Left lobe of liver (tissue), 2 donors: ENCODE results near the gene PRR36. TPM values are rescaled to one million over a fixed set of nuclear protein-coding genes. Genes with fewer than 3 reads are reported as not detected.
"Not testable (repeated sequence)": the region's sequence is repeated elsewhere in the genome, so short reads cannot be mapped to it uniquely, and the experiment has no call there.

Source experiments
- ATAC-seq: fragments of 200-7000 bp; cut with Tn5 transposase; one replicate; pipeline ENCODE4 v1.9.1; 2020; ENCODE audit warnings: mild to moderate bottlenecking, moderate library complexity
- DNase-seq: peaks from one replicate; pipeline ENCODE4 v3.0.0-alpha.2; 2020; ENCODE audit warnings: low spot score
- total RNA-seq: library from RNA; stranded (reverse); gene quantifications from one replicate; pipeline ENCODE4 v1.2.1, GENCODE V29; 2021
- donor health status: DM: no; HTN: no; CAD: no; lungs with moderate emphysema.
- donor health status: DM: no; HTN: yes; CAD: no.

The PRR36 gene
- total RNA-seq, 1 donor from 2014 or later: 0.15 TPM

GRCh38 chr19:7900931-7901330 is 26.7 kb upstream of the PRR36 start:
- no peak for DNase-seq

GRCh38 chr19:7900401-7900870 is 26.2 kb upstream of the PRR36 start:
- ATAC-seq: no peak

More at GRCh38 chr19:7900931-7901330, 26.7 kb upstream of the PRR36 start:
- ATAC-seq: no peak

GRCh38 chr19:7899751-7900378 is 25.7 kb upstream of the PRR36 start:
- peak; percentile 46 for DNase-seq
- ATAC-seq: no peak

More at GRCh38 chr19:7900401-7900870, 26.2 kb upstream of the PRR36 start:
- peak; percentile 45 for DNase-seq

- ATAC-seq (no peak), DNase-seq (no peak)
These were observed 24.8 kb upstream of the PRR36 start for GRCh38 chr19:7898967-7899366.

GRCh38 chr19:7897292-7897691 is 23.1 kb upstream of the PRR36 start:
- DNase-seq: peak; percentile 81
- ATAC-seq: peak; percentile 87

- no peak for ATAC-seq
- no peak for DNase-seq
These were observed 21.4 kb upstream of the PRR36 start for GRCh38 chr19:7895565-7895964.

- ATAC-seq: no peak
- no peak for DNase-seq
These were observed 20.6 kb upstream of the PRR36 start for GRCh38 chr19:7894612-7895309.

GRCh38 chr19:7893362-7894101 is 19.3 kb upstream of the PRR36 start:
- DNase-seq, ATAC-seq: not testable (repeated sequence)

- ATAC-seq: peak; percentile 15
- DNase-seq: no peak
These were observed 14.6 kb upstream of the PRR36 start for GRCh38 chr19:7888826-7889217.

- peak; percentile 55 for DNase-seq
- ATAC-seq: peak; percentile 94
These were observed 14.1 kb upstream of the PRR36 start, which contains the start of gene LRRC8E for GRCh38 chr19:7888145-7888825. Gene LRRC8E, plus strand, starts transcription at chr19:7888510. Its CDS starts 7,094 bp downstream, at chr19:7895604.

- ATAC-seq (no peak), DNase-seq (no peak)
These were observed 13.4 kb upstream of the PRR36 start for GRCh38 chr19:7887408-7888144.

GRCh38 chr19:7885818-7886217 is 11.6 kb upstream of the PRR36 start:
- no peak for DNase-seq
- ATAC-seq: no peak

GRCh38 chr19:7883796-7884570 is 9.8 kb upstream of the PRR36 start:
- no peak for DNase-seq
- no peak for ATAC-seq

- DNase-seq (no peak), ATAC-seq (no peak)
These were observed 8.9 kb upstream of the PRR36 start for GRCh38 chr19:7883105-7883504.

- ATAC-seq (no peak), DNase-seq (no peak)
These were observed 7.7 kb upstream of the PRR36 start for GRCh38 chr19:7881910-7882309.

- DNase-seq: no peak
These were observed 5.6 kb upstream of the PRR36 start for GRCh38 chr19:7879836-7880235.

GRCh38 chr19:7879111-7879807 is 5.1 kb upstream of the PRR36 start:
- peak; percentile 20 for ATAC-seq
- DNase-seq: no peak

More at GRCh38 chr19:7879836-7880235, 5.6 kb upstream of the PRR36 start:
- ATAC-seq: no peak

- ATAC-seq (no peak), DNase-seq (no peak)
These were observed 3.2 kb upstream of the PRR36 start for GRCh38 chr19:7877249-7877836.
